ENCODE measurements around the gene GATA1. TPM values are rescaled to one million over a fixed set of nuclear protein-coding genes. Genes with fewer than 3 reads are reported as not detected.

The GATA1 gene
- 0.13 TPM for total RNA-seq
- long read RNA-seq = 0 reads

DNA sequence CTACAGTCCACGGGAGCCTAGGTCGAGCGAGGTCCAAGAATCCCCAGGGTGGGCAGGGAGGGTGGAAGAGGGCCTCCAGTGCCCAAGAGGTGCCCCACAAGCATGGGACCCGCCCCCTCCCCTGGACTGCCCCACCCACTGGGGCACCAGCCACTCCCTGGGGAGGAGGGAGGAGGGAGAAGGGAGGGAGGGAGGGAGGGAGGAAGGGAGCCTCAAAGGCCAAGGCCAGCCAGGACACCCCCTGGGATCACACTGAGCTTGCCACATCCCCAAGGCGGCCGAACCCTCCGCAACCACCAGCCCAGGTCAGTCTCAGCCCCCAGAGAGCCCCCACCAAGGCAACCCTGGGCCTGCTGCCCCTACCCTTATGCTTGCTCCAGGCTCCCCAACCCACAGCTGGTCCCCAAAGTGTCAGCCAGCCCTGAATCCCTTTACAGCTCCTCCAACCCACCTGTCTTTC is at the start of gene GATA1:
GATA1 (plus strand) TSS at position 250 of the 460 bp plus-strand sequence. CDS start 4,520 bp downstream, outside the sequence.
- DNase-seq = no peak
- ATAC-seq (ENCODE audit: poor library complexity) = no peak
- intact Hi-C loops (cut with DNase I) = no loop called here

DNA sequence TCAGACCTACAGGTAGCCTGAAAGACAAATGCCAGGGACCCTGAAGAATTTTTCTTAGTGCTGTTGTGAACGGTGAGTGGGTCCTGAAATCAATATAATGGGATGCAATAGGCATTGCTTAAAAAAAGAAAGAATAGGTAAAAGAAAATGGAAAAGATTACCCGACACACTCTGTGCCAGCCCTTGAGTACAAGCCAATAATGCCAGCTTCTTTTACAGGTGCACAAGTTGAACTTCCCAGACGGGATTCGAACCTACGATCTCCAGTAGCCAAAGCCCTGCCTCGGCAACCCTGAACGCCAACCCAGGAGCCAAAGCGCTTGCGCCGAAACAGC is 49.5 kb upstream of the GATA1 start:
- DNase-seq = no peak
- intact Hi-C loops (cut with DNase I) = no loop called here
- no peak for ATAC-seq (ENCODE audit: poor library complexity)

GRCh38 chrX:48737213-48737938 is 49.0 kb upstream of the GATA1 start:
- DNase-seq (peak; percentile 93), ATAC-seq (ENCODE audit: poor library complexity) (peak; percentile 100)
- intact Hi-C loops (cut with DNase I) = no loop called here

- intact Hi-C loops (cut with DNase I) = no loop called here
- no peak for DNase-seq
- ATAC-seq (ENCODE audit: poor library complexity) = no peak
Observed at GRCh38 chrX:48737940-48738339, 48.5 kb upstream of the GATA1 start.

DNA sequence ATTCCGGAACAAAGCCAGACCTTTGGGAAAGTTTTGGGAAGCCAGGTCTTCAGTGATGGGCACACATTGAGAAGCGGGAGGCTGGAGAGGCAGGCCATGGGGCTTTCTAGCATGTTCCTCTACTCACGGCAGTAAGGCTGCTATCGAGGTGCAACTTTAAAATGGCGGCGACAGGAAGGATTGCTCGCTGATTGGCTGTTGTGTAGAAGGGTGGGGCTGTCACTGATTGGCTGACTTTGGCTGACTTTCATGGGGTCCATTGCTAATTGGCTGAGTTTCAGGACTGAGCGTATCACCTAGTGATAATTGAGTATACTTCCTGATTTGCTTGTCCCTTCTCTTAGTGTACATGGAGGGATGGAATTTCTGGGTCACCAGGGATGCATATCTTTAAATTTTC is 44.6 kb upstream of the GATA1 start:
- ATAC-seq (ENCODE audit: poor library complexity) = no peak
- no peak for DNase-seq
- intact Hi-C loops (cut with DNase I) = no loop called here

GRCh38 chrX:48745222-48745621 is 41.2 kb upstream of the GATA1 start:
- ATAC-seq (ENCODE audit: poor library complexity) (no peak), DNase-seq (no peak)
- intact Hi-C loops (cut with DNase I) = no loop called here

DNA sequence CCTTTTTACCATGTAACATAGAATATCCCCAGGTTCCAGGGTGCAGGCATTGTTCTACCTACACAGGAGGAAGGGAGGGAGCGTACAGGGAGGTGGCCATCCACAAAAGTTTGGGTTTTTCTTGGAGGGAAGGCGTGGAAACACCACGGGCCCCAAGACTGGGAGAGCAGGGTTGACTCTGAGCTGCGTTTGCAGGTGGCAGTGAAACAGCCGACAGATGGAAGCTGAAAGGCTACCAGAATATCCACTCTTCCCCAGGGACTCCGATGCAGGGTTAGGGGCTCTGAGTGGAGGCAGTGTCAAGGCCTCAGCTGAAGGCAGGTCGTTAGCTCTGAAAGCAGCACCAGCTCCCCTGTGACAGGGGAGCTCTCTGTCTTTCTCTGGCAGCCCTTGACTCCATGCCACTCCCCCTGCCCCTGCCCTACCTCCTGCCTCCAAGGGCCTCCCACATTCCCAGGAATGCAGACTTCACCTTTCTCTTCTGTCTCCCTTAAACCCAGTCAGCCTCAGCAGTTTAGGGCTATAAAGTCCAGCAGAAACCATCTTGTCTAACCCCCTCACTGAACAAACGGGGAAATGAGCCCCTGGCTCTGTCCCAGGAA is 38.9 kb upstream of the GATA1 start:
- no peak for ATAC-seq (ENCODE audit: poor library complexity)
- intact Hi-C loops (cut with DNase I) = no loop called here
- no peak for DNase-seq

DNA sequence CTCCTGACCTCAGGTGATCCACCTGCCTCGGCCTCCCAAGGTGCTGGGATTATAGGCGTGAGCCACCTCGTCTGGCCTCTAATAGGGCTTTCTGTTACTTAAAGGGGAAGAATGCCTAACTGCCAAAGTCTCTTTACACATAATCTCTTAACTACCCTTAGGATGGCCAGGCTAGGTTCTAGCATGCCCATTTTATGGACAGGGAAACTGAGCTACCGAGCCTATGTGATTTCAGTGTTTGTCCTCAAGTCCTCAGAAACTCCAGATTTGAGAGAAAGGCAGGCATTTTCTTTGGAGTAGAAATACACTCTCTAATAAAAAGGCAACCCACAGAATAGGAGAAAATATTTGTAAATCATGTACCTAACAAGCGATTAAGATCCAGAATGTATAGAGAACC is 37.2 kb upstream of the GATA1 start:
- DNase-seq (no peak), ATAC-seq (ENCODE audit: poor library complexity) (no peak)
- intact Hi-C loops (cut with DNase I) = no loop called here

DNA sequence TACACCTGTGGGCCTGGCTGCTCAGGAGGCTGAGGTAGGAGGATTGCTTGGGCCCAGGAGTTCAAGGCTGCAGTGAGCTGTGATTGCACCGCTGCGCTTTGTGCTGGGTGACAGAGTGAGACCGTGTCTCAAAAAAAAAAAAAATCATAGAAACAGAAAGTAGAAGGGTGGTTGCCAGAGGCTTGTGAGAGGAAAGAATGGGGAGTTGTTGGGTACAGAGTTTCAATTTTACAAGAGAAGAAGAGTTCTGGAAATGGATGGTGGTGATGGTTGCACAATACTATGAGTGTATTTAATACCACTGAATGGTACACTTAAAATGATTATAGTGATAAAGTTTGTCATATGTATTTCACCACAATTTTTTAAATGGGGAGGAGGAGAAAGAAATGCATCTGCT is 35.0 kb upstream of the GATA1 start:
- intact Hi-C loops (cut with DNase I) = no loop called here
- no peak for ATAC-seq (ENCODE audit: poor library complexity)
- no peak for DNase-seq

DNA sequence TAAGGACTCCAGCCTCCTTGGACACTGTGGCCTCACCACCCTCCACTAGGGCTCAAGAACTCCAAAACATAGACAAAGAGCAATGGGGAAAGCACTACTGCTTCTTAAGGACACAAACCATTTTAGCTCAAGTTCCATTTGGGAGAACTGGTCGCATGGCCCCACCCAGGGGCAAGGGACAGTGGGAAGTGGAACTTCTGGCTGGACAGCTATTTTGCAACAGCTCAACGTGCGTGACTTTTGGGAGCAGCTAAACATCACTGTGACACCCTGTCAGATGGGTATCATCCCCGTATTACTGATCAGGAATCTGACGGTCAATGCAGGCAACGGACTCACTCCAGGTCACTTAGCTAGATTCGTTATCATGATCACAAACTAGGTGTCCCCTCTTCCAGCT is 33.9 kb upstream of the GATA1 start:
- intact Hi-C loops (cut with DNase I) = no loop called here
- no peak for ATAC-seq (ENCODE audit: poor library complexity)
- no peak for DNase-seq

- intact Hi-C loops (cut with DNase I) = no loop called here
- ATAC-seq (ENCODE audit: poor library complexity) (no peak), DNase-seq (no peak)
Observed at GRCh38 chrX:48753708-48754228, 32.6 kb upstream of the GATA1 start.

- ATAC-seq (ENCODE audit: poor library complexity) (no peak), DNase-seq (no peak)
- intact Hi-C loops (cut with DNase I) = no loop called here
Observed at GRCh38 chrX:48754238-48754637, 32.2 kb upstream of the GATA1 start.

GRCh38 chrX:48761674-48762471 is 24.5 kb upstream of the GATA1 start, which contains the start of gene GLOD5:
TSS of gene GLOD5 (plus strand) at chrX:48761747. CDS start at chrX:48761791, 44 bp downstream.
- intact Hi-C loops (cut with DNase I) = no loop called here
- DNase-seq (no peak), ATAC-seq (ENCODE audit: poor library complexity) (no peak)

- ATAC-seq (ENCODE audit: poor library complexity) (no peak), DNase-seq (no peak)
Observed at GRCh38 chrX:48769230-48769629, 17.2 kb upstream of the GATA1 start.

DNA sequence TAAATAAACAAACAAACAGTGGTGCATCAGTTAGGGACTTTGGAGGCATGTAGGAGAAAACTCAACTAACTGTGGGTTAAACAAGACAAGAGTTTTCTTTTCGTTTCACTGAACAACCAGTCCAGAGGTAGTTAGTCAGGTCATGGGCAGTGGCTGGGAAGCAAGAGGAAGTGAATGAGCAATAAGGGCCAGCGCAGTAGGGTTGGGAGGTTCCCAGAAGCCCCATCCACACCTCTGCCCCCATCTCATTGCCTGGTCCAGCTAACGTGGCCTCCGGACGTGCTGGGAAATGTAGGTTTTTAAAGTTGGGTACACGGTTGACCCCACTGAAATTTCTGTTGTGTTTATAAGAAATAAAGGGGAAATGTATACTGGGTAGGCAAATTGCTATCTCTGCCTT is 16.1 kb upstream of the GATA1 start:
- DNase-seq (no peak), ATAC-seq (ENCODE audit: poor library complexity) (no peak)
- intact Hi-C loops (cut with DNase I) = no loop called here

More at GRCh38 chrX:48769230-48769629, 17.2 kb upstream of the GATA1 start:
- intact Hi-C loops (cut with DNase I) = no loop called here

DNA sequence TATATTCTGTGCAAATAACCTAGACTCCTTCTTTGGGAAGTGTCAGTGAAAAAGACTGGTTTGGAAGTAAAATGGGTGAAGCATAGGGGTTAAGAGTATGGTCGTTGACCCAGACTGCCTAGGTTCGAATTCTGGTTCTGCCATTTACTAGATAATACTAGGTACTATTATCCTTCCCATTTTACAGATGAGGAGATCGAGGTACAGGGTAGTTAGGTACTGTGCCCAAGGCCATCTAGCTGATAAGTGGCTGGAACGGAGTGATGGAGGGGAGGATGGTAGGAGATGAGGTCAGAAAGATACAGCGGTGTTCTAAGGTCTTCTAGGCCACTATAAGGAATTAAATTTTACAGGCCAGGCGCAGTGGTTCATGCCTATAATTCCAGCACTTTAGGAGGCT is 13.8 kb upstream of the GATA1 start:
- intact Hi-C loops (cut with DNase I) = no loop called here
- ATAC-seq (ENCODE audit: poor library complexity) = no peak
- no peak for DNase-seq

GRCh38 chrX:48776818-48777439 is 9.5 kb upstream of the GATA1 start:
- intact Hi-C loops (cut with DNase I) = no loop called here
- DNase-seq (no peak), ATAC-seq (ENCODE audit: poor library complexity) (no peak)

DNA sequence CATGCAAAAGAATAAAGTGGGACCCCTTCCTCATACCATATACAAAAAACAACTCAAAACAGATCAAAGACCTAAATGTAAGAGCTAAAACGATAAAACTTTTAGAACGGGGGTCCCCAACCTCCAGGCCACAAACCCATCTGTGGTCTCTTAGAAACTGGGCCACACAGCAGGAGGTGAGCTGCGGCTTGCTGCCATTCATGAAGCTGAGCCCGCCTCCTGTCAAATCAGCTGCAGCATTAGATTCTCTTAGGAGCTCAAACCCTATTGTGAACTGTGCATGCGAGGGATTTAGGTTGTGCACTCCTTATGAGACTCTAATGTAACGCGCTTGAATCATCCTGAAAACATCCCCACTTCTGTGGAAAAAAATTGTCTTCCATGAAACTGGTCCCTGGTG is 7.0 kb upstream of the GATA1 start:
- DNase-seq (no peak), ATAC-seq (ENCODE audit: poor library complexity) (no peak)
- intact Hi-C loops (cut with DNase I) = no loop called here

- ATAC-seq (ENCODE audit: poor library complexity) = no peak
- intact Hi-C loops (cut with DNase I) = no loop called here
- DNase-seq = no peak
Observed at GRCh38 chrX:48781705-48782104, 4.7 kb upstream of the GATA1 start.

Data from Right ventricle myocardium superior (tissue), 1 donor.